C4-2B (cell line): ENCODE data around the gene TSC22D1.

ENCODE experiments used
- H3K27ac ChIP-seq: fragments of 450-650 bp; 2 replicates; pipeline ENCODE4 v1.5.1; 2017
- ZFX ChIP-seq: fragments of 450-650 bp; IDR thresholded peaks from 2 replicates; pipeline ENCODE4 v1.6.1; 2017
- TF ChIP-seq, protein P1 (sequence below): fragments of 450-650 bp; conservative IDR thresholded peaks from 2 replicates; pipeline ENCODE4 v1.5.1; 2017; ENCODE audit warnings: mild to moderate bottlenecking

TSC22D1 gene

DNA sequence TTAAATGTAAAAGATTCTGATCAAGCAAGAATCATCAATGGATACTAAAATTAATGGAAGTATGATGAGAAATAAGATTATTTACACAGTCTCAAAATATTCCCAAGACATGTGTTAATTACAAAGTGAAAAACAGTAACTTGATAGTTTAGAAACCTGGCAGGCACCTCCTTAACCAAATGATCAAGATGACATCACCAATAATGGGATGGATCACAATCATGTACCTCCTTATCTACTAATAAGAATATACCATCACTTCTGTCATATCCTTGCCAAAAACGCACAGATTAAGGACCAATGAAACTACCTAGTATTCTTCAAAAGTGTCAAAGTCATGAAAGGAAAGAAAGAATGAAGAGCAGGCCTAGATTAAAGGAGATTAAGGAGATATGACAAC is 30.0 kb downstream of the TSC22D1 start:
- H3K27ac ChIP-seq: no peak overlapping the region
- TF ChIP-seq, protein P1, sequence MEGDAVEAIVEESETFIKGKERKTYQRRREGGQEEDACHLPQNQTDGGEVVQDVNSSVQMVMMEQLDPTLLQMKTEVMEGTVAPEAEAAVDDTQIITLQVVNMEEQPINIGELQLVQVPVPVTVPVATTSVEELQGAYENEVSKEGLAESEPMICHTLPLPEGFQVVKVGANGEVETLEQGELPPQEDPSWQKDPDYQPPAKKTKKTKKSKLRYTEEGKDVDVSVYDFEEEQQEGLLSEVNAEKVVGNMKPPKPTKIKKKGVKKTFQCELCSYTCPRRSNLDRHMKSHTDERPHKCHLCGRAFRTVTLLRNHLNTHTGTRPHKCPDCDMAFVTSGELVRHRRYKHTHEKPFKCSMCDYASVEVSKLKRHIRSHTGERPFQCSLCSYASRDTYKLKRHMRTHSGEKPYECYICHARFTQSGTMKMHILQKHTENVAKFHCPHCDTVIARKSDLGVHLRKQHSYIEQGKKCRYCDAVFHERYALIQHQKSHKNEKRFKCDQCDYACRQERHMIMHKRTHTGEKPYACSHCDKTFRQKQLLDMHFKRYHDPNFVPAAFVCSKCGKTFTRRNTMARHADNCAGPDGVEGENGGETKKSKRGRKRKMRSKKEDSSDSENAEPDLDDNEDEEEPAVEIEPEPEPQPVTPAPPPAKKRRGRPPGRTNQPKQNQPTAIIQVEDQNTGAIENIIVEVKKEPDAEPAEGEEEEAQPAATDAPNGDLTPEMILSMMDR: no peak
- no peak for TF ChIP-seq ZFX

DNA sequence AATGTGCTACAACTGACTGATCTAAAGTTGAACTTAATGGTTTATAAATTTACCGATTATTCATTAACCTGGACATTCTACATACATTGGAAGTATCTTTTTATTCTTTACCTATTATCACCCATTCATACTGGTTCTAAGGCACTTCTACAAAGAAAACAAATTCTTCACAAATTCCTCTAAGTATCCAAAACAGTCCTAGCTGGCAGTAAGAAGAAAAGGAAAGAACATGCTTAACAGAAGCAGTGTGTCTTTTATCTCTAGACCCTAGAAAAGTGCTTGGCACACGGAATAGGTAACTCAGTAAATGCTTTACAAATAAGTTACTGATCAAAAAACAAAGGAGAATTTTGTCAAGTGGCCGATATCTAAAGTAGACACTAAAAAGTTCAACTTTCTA is 32.8 kb downstream of the TSC22D1 start:
- TF ChIP-seq, protein P1: no peak
- no peak for TF ChIP-seq ZFX
- no peak overlapping the region for H3K27ac ChIP-seq

DNA sequence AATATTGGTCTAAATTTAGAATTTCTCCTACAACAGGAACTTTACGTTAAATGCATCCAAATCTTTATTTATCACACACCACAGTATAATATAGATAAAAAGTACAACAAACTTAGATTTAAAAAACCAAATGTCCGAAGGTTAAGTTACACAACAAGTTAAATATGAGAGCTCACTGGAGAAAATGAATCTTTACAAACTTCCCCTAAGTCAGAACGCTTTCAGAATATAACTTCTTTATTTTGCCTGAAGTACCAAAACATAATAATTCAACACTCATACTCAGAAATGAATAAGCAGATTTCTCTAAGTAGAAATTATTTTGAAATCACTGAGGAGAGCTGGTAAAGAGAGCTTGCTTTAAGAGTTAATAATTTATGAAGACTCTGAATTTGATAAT is 33.8 kb downstream of the TSC22D1 start:
- H3K27ac ChIP-seq: no peak overlapping the region
- no peak for TF ChIP-seq ZFX
- TF ChIP-seq, protein P1: no peak

DNA sequence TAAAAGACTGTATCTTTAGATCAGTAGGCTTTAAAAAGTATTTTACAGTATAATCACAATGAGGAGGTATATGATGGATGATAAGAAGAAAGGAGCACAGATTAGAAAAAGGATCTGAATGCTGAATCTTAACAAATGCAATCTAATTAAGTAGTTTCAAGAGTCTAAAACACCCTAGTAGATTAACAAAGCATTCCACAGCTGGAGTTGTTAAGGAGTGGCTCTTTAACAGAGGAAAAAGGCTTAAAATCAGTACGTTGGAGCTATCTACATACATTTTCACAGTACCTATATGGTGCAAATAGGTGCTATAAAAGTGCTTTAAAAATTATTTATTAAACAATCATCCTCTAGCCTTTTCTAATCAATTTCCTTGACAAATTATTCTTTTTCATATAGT is 34.5 kb downstream of the TSC22D1 start:
- H3K27ac ChIP-seq: no peak overlapping the region
- TF ChIP-seq ZFX: no peak
- TF ChIP-seq, protein P1: no peak

DNA sequence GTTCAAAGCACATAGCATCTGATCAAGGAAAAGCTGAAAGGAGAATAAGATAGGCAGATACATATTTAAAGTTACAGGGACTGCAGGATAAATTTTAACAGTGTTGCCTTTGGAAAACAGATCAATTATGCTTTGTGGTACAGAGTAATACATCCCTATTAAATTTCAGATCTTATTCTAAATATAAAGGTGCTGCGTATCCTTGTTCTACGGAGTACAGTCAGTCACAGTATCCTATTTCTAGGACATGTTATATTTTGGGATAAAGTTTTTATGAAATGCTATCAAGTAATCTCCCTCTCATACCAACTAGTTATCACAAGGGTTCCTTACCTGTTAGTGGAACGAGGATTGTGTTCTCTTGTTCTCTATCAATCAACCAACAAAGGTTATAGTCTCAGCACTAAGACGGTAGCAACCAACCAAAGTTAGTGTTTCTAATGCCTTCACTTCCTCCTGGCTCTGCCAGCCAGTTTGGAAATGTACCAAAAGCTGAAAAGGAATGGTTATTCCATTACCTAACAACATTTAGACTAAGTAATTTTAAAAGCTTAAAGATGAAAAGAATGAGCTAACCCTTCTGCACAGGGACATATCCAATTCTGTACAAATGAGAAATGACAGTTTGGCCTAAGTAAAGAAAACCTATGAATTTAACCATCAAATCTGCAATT is 35.2 kb downstream of the TSC22D1 start:
- TF ChIP-seq ZFX: no peak
- TF ChIP-seq, protein P1: no peak
- no peak overlapping the region for H3K27ac ChIP-seq

DNA sequence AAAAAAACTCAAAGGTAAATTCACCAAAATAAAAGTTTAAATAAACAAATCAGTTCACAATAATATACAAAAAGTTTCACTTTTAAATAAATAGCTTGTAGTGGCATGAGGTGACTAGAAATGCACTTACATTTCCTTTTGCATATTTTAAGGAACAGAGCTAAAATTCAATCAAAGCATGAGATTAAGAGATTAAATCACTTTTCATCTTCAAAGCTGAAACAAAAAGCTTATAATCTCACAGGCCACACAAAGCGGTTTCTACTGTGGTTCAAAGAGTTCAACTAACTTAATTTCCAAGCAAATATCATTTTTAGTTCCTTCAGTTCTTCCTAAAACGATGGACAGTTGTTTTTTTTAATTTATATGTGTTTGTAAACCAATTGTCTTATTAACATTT is 38.9 kb downstream of the TSC22D1 start:
- TF ChIP-seq, protein P1: no peak
- no peak for TF ChIP-seq ZFX
- H3K27ac ChIP-seq: no peak overlapping the region

DNA sequence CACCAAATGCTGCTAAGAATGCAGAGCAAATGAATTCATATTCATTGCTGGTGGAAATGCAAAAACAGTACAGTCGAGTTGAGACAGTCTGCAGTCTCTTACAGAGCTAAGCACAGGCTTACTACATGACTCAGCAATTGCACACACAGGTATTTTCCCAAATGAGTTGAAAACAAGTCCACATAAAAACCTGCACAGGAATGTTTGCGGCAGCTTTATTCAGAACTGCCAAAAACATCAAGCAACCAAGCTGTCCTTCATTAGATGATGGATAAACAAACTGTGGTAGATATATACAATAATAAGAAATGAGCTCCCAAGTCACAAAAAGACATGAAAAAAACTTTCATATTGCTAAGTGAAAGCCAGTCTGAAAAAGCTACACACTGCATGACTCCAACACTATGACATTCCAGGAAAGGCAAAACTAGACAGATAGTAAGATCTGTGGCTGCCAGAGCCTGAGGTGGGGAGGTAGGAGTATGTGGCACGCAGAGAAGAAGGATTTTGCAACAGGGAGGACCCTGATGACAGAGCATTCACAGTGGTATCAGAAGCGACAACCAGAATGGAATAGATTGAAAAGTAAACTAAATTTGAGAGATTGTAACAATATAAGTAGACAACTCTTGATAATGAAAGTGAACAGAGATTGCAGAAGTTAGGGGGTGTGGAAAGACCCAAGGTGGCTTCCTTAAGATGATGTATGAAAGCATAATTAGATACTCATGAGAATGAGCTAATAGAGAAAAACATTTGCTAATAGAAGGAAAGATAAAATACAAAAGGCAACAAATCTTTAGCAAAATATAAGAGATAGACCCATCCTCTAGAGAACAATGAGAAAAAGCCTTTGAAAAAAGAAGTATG is 52.7 kb downstream of the TSC22D1 start:
- TF ChIP-seq ZFX: no peak
- TF ChIP-seq, protein P1: no peak
- no peak overlapping the region; the same call in 1 of the 2 replicates for H3K27ac ChIP-seq
